HepG2 (cell line): Measurements from ENCODE around the gene FCER1G. TPM values are rescaled to one million over a fixed set of nuclear protein-coding genes. Genes with fewer than 3 reads are reported as not detected.

ENCODE experiments used
- ATAC-seq: fragments of 200-7000 bp; cut with Tn5 transposase; 3 replicates; pipeline ENCODE4 v1.9.1; 2020; ENCODE audit warnings: mild to moderate bottlenecking, moderate library complexity
- BruUV-seq: library from RNA; stranded (reverse); fragments of 400-500 nt; replicated peaks from 2 replicates; lab custom pipeline; 2021; lab: Mats Ljungman, UMichigan
- CTCF ChIA-PET: fragments of 300-600 bp; formaldehyde crosslinking; extraction: SDS; loops from one replicate; lab custom pipeline; 2021; ENCODE audit warnings: low total read pairs, inconsistent platforms, low intra/inter-chr PET ratio; lab: Yijun Ruan, JAX
- POLR2A ChIA-PET: fragments of 350-600 bp; sonication (Branson Sonifier 250); formaldehyde crosslinking; loops from one replicate; lab custom pipeline; 2020; ENCODE audit warnings: antibody characterized with exemption, inconsistent platforms; lab: Yijun Ruan, JAX
- DNase-seq: peaks from one replicate; pipeline ENCODE4 v3.0.0-alpha.2; 2015; ENCODE audit warnings: low spot score
- FAIRE-seq: peaks from 3 replicates; lab custom pipeline; 2011; peaks lifted over from hg19 to GRCh38; lab: Jason Lieb, UNC
- H2AFZ ChIP-seq: one replicate; pipeline ENCODE4 v1.6.1; 2011; ENCODE audit warnings: low read length, inconsistent platforms
- H3K27ac ChIP-seq: fragments of 300-600 bp; 3 replicates; pipeline ENCODE4 v1.8.0; 2011; ENCODE audit warnings: mixed run types, mild to moderate bottlenecking, mixed read lengths, low read length, inconsistent platforms; ENCODE audit not compliant: insufficient read depth; ENCODE audit errors: extremely low read length
- H3K27me3 ChIP-seq, 2 experiments: fragments of 200-600 bp in 1 of 2; 2 replicates in 1 of 2; 3 replicates in 1 of 2; pipeline versions ENCODE4 v1.6.0 to v1.8.0; 2011; ENCODE audit warnings: low read length in 2 of 2, mild to moderate bottlenecking in 2 of 2, moderate library complexity in 2 of 2, inconsistent platforms in 1 of 2; ENCODE audit not compliant: insufficient read depth in 2 of 2, control insufficient read depth in 1 of 2
- H3K36me3 ChIP-seq, 2 experiments: fragments of 200-600 bp in 1 of 2; replicated peaks in 1 of 2; 2 replicates in 1 of 2; 3 replicates in 1 of 2; pipeline versions ENCODE4 v1.5.1 to v1.8.0; 2011; ENCODE audit warnings: low read length in 2 of 2, inconsistent platforms in 1 of 2; ENCODE audit not compliant: insufficient read depth in 2 of 2, control insufficient read depth in 1 of 2
- H3K4me1 ChIP-seq: 2 replicates; pipeline ENCODE4 v1.5.1; 2012; ENCODE audit warnings: low read length, inconsistent platforms; ENCODE audit not compliant: insufficient read depth
- H3K4me2 ChIP-seq: 2 replicates; pipeline ENCODE4 v1.6.0; 2011; ENCODE audit warnings: low read depth, low read length, inconsistent platforms
- H3K4me3 ChIP-seq, 3 experiments: fragments of 200-600 bp in 1 of 3; sonication (generic), shearing (Covaris generic) in 1 of 3; replicated peaks in 1 of 3; 2 replicates each; pipeline ENCODE4 v1.5.1; 2011 to 2016; ENCODE audit warnings: low read length in 3 of 3, inconsistent platforms in 2 of 3, low read depth in 2 of 3, mild to moderate bottlenecking in 2 of 3, control low read depth in 1 of 3, mixed read lengths in 1 of 3; ENCODE audit not compliant: insufficient read depth in 1 of 3
- H3K79me2 ChIP-seq: one replicate; pipeline ENCODE4 v1.6.1; 2011; ENCODE audit warnings: low read length, inconsistent platforms; ENCODE audit not compliant: insufficient read depth
- H3K9ac ChIP-seq: 2 replicates; pipeline ENCODE4 v1.6.0; 2011; ENCODE audit warnings: mild to moderate bottlenecking, low read depth, low read length, inconsistent platforms; ENCODE audit not compliant: insufficient read depth
- H3K9me3 ChIP-seq: 2 replicates; pipeline ENCODE4 v1.5.1; 2012; ENCODE audit warnings: mild to moderate bottlenecking, low read length
- H4K20me1 ChIP-seq: 2 replicates; pipeline ENCODE4 v1.6.0; 2011; ENCODE audit warnings: inconsistent platforms, mild to moderate bottlenecking, low read length, moderate library complexity; ENCODE audit not compliant: insufficient read depth
- AGO2 ChIP-seq: fragments of 200-400 bp; formaldehyde crosslinking; optimal IDR thresholded peaks from 2 replicates; pipeline ENCODE3; 2017; ENCODE audit warnings: mild to moderate bottlenecking, low read depth, low read length, moderate library complexity
- MTA1 ChIP-seq: sonication (generic); formaldehyde crosslinking; IDR thresholded peaks from 2 replicates; pipeline ENCODE4 v1.4.0; 2020; ENCODE audit warnings: missing genetic modification reagents, mild to moderate bottlenecking, borderline replicate concordance
- RBFOX2 ChIP-seq: fragments of 200-400 bp; formaldehyde crosslinking; IDR thresholded peaks from 2 replicates; pipeline ENCODE4 v1.6.1; 2017; ENCODE audit warnings: low read depth, mild to moderate bottlenecking, low read length
- STAG1 ChIP-seq: sonication (generic); formaldehyde crosslinking; IDR thresholded peaks from 2 replicates; pipeline ENCODE4 v1.4.0; 2020; ENCODE audit warnings: missing genetic modification reagents
- WGBS: methylation state at CpG from one replicate; pipeline ENCODE4 v1.1.6; 2017; ENCODE audit warnings: low lambda C conversion rate; 5-methylcytosine and 5-hydroxymethylcytosine counted together
- in situ Hi-C: cut with HindIII; loops from 2 replicates; pipeline ENCODE4 v1.10.0; 2017; ENCODE audit warnings: low pct_unique_long_range_greater_than_20kb; ENCODE audit not compliant: extremely low pct_ligation_motif_present
- intact Hi-C: fragments of 100-400 bp; cut with micrococcal nuclease; formaldehyde crosslinking; loops from one replicate; pipeline ENCODE4 v1.10.0; 2022; ENCODE audit not compliant: unreplicated experiment
- polyA plus RNA-seq, 8 experiments: library from polyadenylated mRNA; depleted of rRNA in 3 of 8; stranded (reverse) in 7 of 8; unstranded in 1 of 8; fragments of >200 nt; fragmentation: Illumina TruSeq in 4 of 8; extraction: Trizol in 4 of 8; gene quantifications; 2 replicates each; pipeline versions ENCODE4 v1.2.1 to v1.2.3, GENCODE V29; 2011 to 2016; ENCODE audit warnings: low read depth in 4 of 8, missing spikeins in 1 of 8, mixed read lengths in 1 of 8; ENCODE audit not compliant: insufficient read depth in 1 of 8
- total RNA-seq, 5 experiments: library from RNA; depleted of rRNA; stranded (reverse); fragments of >200 nt; fragmentation: Illumina TruSeq; extraction: Trizol; gene quantifications; 2 replicates each; pipeline ENCODE4 v1.2.3, GENCODE V29; 2016; ENCODE audit warnings: low read depth in 1 of 5
- TF ChIP-seq, protein P1 (sequence below): sonication (generic); formaldehyde crosslinking; IDR thresholded peaks from 2 replicates; pipeline ENCODE4 v1.5.1; 2020; ENCODE audit warnings: mild to moderate bottlenecking, missing genetic modification reagents, moderate library complexity
- TF ChIP-seq, protein P2 (sequence below): IDR thresholded peaks from 2 replicates; pipeline ENCODE4 v1.6.1; 2016

The FCER1G gene
- total and polyA plus RNA-seq, 2 of the 13 experiments (the other 11 are each of a cell fraction or from before 2014, with no cell fraction given): 1.3 to 6.4 TPM

DNA sequence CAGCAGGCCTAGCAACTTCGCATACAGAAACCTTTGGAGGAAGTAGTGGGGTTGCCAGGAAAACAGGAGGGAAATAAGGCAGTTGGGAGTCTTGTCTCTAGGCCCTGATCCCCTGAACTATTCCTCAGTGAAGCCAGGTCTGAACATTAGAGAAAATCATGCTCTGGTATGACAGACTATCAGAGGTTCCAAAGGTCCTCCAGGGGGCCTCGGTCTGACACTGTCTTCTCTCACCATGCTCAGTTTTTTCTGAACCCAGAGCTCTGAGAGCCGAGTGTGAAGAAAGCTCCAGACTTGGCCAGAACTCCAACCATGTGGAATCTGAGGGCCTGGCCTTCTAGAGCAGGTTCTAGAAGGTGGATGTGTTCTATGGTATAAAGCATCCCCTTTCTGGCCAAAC lies 14.8 kb downstream of the FCER1G start (continued):
- TF ChIP-seq, protein P1, sequence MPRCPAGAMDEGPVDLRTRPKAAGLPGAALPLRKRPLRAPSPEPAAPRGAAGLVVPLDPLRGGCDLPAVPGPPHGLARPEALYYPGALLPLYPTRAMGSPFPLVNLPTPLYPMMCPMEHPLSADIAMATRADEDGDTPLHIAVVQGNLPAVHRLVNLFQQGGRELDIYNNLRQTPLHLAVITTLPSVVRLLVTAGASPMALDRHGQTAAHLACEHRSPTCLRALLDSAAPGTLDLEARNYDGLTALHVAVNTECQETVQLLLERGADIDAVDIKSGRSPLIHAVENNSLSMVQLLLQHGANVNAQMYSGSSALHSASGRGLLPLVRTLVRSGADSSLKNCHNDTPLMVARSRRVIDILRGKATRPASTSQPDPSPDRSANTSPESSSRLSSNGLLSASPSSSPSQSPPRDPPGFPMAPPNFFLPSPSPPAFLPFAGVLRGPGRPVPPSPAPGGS (CRISPR knock-in tag): no peak
- TF ChIP-seq, protein P2, sequence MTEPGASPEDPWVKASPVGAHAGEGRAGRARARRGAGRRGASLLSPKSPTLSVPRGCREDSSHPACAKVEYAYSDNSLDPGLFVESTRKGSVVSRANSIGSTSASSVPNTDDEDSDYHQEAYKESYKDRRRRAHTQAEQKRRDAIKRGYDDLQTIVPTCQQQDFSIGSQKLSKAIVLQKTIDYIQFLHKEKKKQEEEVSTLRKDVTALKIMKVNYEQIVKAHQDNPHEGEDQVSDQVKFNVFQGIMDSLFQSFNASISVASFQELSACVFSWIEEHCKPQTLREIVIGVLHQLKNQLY (CRISPR knock-in tag): no peak
- peak; percentile 54 for TF ChIP-seq STAG1 (CRISPR knock-in tag)

DNA sequence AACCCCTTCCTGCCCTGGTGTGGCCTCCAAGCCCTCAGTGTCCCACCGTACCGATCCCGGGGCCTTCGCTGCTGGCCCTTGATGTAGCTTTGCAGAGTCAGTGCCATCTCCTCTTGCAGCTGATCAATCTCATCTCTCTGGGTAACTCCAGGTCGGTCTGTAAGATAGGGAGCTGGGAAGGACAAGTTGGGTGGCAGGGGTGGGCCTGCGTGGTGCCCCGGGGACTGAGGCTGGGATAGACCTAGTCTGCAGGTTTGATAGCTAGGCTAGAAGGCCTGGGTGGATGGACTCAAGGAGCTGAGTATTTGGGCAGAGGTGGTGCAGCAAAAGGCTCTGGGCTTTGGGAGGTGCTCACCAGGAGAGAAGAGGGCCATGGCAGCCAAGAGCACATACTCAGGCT lies 15.7 kb downstream of the FCER1G start:
- BruUV-seq: no TSS peak
- no peaks in the 10 kb centered on the region for H3K27me3 ChIP-seq
- intact Hi-C loops (loop anchor here (1.0 kb wide), 1 partner anchor 61 kb away; no protein-coding TSS in a partner anchor), in situ Hi-C loops (no loop called here)
- FAIRE-seq (no peak), ATAC-seq (no peak), DNase-seq (no peak)
- H2AFZ ChIP-seq: no peak overlapping the region
- peaks cover 11% of the 10 kb centered on the region for H3K79me2 ChIP-seq
- H3K4me3 ChIP-seq: no peak overlapping the region
- no peaks in the 10 kb centered on the region for H4K20me1 ChIP-seq
- H3K27ac ChIP-seq: no peak overlapping the region
- WGBS: 90% methylated on average over 7 of the region's 7 CpGs
- no peak overlapping the region for H3K9ac ChIP-seq
- POLR2A ChIA-PET: interaction anchor here (0.8 to 2.5 kb wide), 7 partner anchors 10 to 159 kb away, joined by 3 to 19 read pairs (median 4); partner anchors contain the start of genes NDUFS2 and SDHC
- H3K9me3 ChIP-seq: no peaks in the 10 kb centered on the region
- H3K36me3 ChIP-seq: peaks cover 12 to 38% of the 10 kb centered on the region in 2 experiments; a peak in 4 of 5 replicates
- H3K4me2 ChIP-seq: no peak overlapping the region
- TF ChIP-seq AGO2 (peak; percentile 52), RBFOX2 (peak; percentile 49), MTA1 (CRISPR knock-in tag) (no peak)
- TF ChIP-seq, all 625 proteins: peak for 2
- H3K4me1 ChIP-seq: peaks cover 34% of the 10 kb centered on the region
- CTCF ChIA-PET: interaction anchor here (0.8 to 2.6 kb wide), 4 partner anchors 21 to 144 kb away, joined by 3 to 8 read pairs (median 4); no protein-coding TSS in a partner anchor
